ENCODE measurements around the gene ING4. TPM values are rescaled to one million over a fixed set of nuclear protein-coding genes. Genes with fewer than 3 reads are reported as not detected.

Gene ING4
- total and polyA plus RNA-seq, 2 of the 13 experiments (the other 11 are each of a cell fraction or from before 2014, with no cell fraction given) = 14.4 to 32.4 TPM

DNA sequence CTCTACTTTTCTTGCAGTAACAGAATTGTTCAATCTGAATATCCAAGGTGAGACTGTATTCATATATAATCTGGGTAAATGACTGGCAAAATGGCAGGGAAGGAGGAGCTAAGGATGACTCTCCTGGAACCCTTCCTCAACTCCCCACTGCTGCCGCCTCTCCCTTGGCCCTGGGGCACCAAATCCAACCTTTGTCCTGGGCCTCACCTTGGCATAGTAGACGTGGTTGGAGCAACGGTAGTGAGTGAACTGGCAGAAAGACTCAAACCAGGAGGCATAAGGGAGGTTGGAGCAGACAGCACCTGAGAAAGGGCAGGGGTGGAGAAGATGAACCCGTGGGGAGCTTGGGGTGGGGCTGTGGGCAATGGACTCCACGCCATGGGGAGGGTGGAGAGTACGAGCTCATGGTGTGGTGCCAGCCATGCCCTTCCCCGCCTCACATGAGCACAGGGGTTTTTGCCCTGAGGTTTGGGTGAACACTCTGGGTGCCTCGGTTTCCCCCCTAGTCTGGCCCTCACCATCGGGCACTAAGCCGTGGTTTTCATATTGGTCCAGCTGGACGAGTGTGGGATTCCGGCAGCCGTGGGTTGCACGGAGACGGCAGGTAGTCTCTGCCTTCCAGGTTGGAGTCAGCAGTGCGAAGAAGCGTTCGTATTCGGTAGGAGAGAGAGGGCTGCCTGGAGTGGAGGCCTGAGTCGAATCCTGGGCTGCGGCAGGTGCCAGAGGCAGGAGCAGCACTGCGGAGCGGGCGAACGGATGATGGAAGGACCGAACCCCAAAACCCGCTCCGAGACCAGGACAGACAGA lies 16.4 kb downstream of the ING4 start:
- no peak for DNase-seq (ENCODE audit: low spot score)
- CTCF ChIA-PET (ENCODE audit: low intra/inter-chr PET ratio, low total read pairs) = no interaction called here
- intact Hi-C loops (cut with micrococcal nuclease; ENCODE audit: unreplicated experiment) (no loop called here), in situ Hi-C loops (cut with HindIII; ENCODE audit: extremely low pct_ligation_motif_present, low pct_unique_long_range_greater_than_20kb) (no loop called here)
- Histone ChIP-seq H3K4me1 (ENCODE audit: insufficient read depth, low read length) (peaks cover 21% of the 10 kb centered on the region), H3K36me3 (replicated peaks in 1 of 2; ENCODE audit: control insufficient read depth in 1 of 2, insufficient read depth in 2 of 2, low read length in 2 of 2) (peaks cover 0 to 5% of the 10 kb centered on the region in 2 experiments; a peak in 3 of 5 replicates), H3K9ac (ENCODE audit: insufficient read depth, low read depth, low read length) (no peak overlapping the region), H3K4me3 (replicated peaks in 1 of 3; ENCODE audit: insufficient read depth in 1 of 3, low read depth in 2 of 3, low read length in 3 of 3) (no peak overlapping the region), H3K27ac (ENCODE audit: extremely low read length, insufficient read depth, low read length) (no peak overlapping the region), H3K9me3 (ENCODE audit: low read length) (no peaks in the 10 kb centered on the region), H2AFZ (ENCODE audit: low read length) (no peak overlapping the region), H3K27me3 (ENCODE audit: control insufficient read depth in 1 of 2, insufficient read depth in 2 of 2, low read length in 2 of 2) (no peaks in the 10 kb centered on the region; a peak in 2 of 5 replicates), H3K4me2 (ENCODE audit: low read depth, low read length) (no peak overlapping the region), H4K20me1 (ENCODE audit: insufficient read depth, low read length) (no peaks in the 10 kb centered on the region), H3K79me2 (ENCODE audit: insufficient read depth, low read length) (no peaks in the 10 kb centered on the region)
- POLR2A ChIA-PET = interaction anchor here (1.3 kb wide), 1 partner anchor 43 kb away, joined by 3 read pairs; the partner anchor contains the start of gene ZNF384
- no peak for FAIRE-seq
- 85% methylated on average over 24 of the region's 28 CpGs for WGBS (ENCODE audit: low lambda C conversion rate)
- BruUV-seq (replicated peaks) = no TSS peak
- ATAC-seq = no peak
- TF ChIP-seq, protein P1, sequence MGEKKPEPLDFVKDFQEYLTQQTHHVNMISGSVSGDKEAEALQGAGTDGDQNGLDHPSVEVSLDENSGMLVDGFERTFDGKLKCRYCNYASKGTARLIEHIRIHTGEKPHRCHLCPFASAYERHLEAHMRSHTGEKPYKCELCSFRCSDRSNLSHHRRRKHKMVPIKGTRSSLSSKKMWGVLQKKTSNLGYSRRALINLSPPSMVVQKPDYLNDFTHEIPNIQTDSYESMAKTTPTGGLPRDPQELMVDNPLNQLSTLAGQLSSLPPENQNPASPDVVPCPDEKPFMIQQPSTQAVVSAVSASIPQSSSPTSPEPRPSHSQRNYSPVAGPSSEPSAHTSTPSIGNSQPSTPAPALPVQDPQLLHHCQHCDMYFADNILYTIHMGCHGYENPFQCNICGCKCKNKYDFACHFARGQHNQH (CRISPR knock-in tag; IDR thresholded peaks at IDR 0.05) = no peak
- TF ChIP-seq SNAI1 (CRISPR knock-in tag; IDR thresholded peaks at IDR 0.05; ENCODE audit: borderline replicate concordance) = no peak
- TF ChIP-seq ZNF333 (CRISPR knock-in tag; IDR thresholded peaks at IDR 0.05; ENCODE audit: borderline replicate concordance) = no peak
- TF ChIP-seq ZBTB21 (CRISPR knock-in tag; IDR thresholded peaks at IDR 0.05) = no peak
- no peak for TF ChIP-seq SATB2 (CRISPR knock-in tag; IDR thresholded peaks at IDR 0.05)
- no peak for TF ChIP-seq BHLHE40 (IDR thresholded peaks at IDR 0.05; ENCODE audit: low read length)
- TF ChIP-seq CEBPB (IDR thresholded peaks at IDR 0.05; ENCODE audit: borderline replicate concordance, low read depth, low read length) = no peak
- TF ChIP-seq PRMT3 (CRISPR knock-in tag; IDR thresholded peaks at IDR 0.05; ENCODE audit: borderline replicate concordance, low read depth) = no peak
- TF ChIP-seq ZNF7 (CRISPR knock-in tag; IDR thresholded peaks at IDR 0.05) = no peak
- no peak for TF ChIP-seq ZNF552 (CRISPR knock-in tag; IDR thresholded peaks at IDR 0.05; ENCODE audit: borderline replicate concordance)
- no peak for TF ChIP-seq NR2C2 (CRISPR knock-in tag; IDR thresholded peaks at IDR 0.05; ENCODE audit: borderline replicate concordance)
- TF ChIP-seq, protein P2, sequence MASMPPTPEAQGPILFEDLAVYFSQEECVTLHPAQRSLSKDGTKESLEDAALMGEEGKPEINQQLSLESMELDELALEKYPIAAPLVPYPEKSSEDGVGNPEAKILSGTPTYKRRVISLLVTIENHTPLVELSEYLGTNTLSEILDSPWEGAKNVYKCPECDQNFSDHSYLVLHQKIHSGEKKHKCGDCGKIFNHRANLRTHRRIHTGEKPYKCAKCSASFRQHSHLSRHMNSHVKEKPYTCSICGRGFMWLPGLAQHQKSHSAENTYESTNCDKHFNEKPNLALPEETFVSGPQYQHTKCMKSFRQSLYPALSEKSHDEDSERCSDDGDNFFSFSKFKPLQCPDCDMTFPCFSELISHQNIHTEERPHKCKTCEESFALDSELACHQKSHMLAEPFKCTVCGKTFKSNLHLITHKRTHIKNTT (CRISPR knock-in tag; IDR thresholded peaks at IDR 0.05) = no peak
- no peak for TF ChIP-seq FOXK2 (IDR thresholded peaks at IDR 0.05)
- TF ChIP-seq GATA4 (IDR thresholded peaks at IDR 0.05; ENCODE audit: borderline replicate concordance, low read depth) = no peak
- TF ChIP-seq, protein P3, sequence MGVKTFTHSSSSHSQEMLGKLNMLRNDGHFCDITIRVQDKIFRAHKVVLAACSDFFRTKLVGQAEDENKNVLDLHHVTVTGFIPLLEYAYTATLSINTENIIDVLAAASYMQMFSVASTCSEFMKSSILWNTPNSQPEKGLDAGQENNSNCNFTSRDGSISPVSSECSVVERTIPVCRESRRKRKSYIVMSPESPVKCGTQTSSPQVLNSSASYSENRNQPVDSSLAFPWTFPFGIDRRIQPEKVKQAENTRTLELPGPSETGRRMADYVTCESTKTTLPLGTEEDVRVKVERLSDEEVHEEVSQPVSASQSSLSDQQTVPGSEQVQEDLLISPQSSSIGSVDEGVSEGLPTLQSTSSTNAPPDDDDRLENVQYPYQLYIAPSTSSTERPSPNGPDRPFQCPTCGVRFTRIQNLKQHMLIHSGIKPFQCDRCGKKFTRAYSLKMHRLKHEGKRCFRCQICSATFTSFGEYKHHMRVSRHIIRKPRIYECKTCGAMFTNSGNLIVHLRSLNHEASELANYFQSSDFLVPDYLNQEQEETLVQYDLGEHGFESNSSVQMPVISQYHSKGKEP (CRISPR knock-in tag; IDR thresholded peaks at IDR 0.05) = no peak
- no peak for TF ChIP-seq ZNF335 (CRISPR knock-in tag; IDR thresholded peaks at IDR 0.05)
